H9 (cell line): ENCODE results near the gene ST7L. TPM values are rescaled to one million over a fixed set of nuclear protein-coding genes. Genes with fewer than 3 reads are reported as not detected.

Source experiments
- DNase-seq: peaks from one replicate; pipeline ENCODE4 v3.0.0-alpha.2; 2017
- H2AFZ ChIP-seq: one replicate; pipeline ENCODE4 v1.6.1; 2013; ENCODE audit warnings: mild to moderate bottlenecking, low read length, control low read depth, moderate library complexity
- H2AK5ac ChIP-seq: 2 replicates; pipeline ENCODE4 v1.6.1; 2013; ENCODE audit warnings: low read length, control low read depth, mixed read lengths; ENCODE audit not compliant: insufficient read length
- H2BK120ac ChIP-seq: one replicate; pipeline ENCODE4 v1.6.1; 2013; ENCODE audit warnings: low read depth, mild to moderate bottlenecking, low read length, control low read depth, inconsistent platforms; ENCODE audit not compliant: poor library complexity, severe bottlenecking
- H2BK12ac ChIP-seq: 2 replicates; pipeline ENCODE4 v1.6.1; 2013; ENCODE audit warnings: low read length, control low read depth, mixed read lengths, low read depth; ENCODE audit not compliant: insufficient read length
- H2BK15ac ChIP-seq: 2 replicates; pipeline ENCODE4 v1.6.1; 2013; ENCODE audit warnings: low read depth, low read length, control low read depth
- H2BK20ac ChIP-seq: one replicate; pipeline ENCODE4 v1.6.1; 2013; ENCODE audit warnings: low read depth, mild to moderate bottlenecking, low read length, control low read depth, inconsistent platforms; ENCODE audit not compliant: poor library complexity, severe bottlenecking
- H2BK5ac ChIP-seq: 2 replicates; pipeline ENCODE4 v1.6.1; 2013; ENCODE audit warnings: low read length, control low read depth, mixed read lengths; ENCODE audit not compliant: insufficient read length
- H3K14ac ChIP-seq: 2 replicates; pipeline ENCODE4 v1.6.1; 2013; ENCODE audit warnings: low read length, control low read depth; ENCODE audit not compliant: insufficient read depth
- H3K18ac ChIP-seq: 2 replicates; pipeline ENCODE4 v1.6.1; 2013; ENCODE audit warnings: low read depth, mild to moderate bottlenecking, mixed read lengths, low read length, control low read depth; ENCODE audit not compliant: insufficient read length
- H3K23ac ChIP-seq: 2 replicates; pipeline ENCODE4 v1.6.1; 2013; ENCODE audit warnings: low read length, control low read depth, mixed read lengths, low read depth; ENCODE audit not compliant: insufficient read length
- H3K23me2 ChIP-seq: 2 replicates; pipeline ENCODE4 v1.6.1; 2013; ENCODE audit warnings: low read depth, mild to moderate bottlenecking, mixed read lengths, low read length, control low read depth; ENCODE audit not compliant: insufficient read length, poor library complexity, severe bottlenecking
- H3K27ac ChIP-seq: 2 replicates; pipeline ENCODE4 v1.5.1; 2013; ENCODE audit warnings: low read length, control low read depth, mixed read lengths, low read depth; ENCODE audit not compliant: insufficient read length
- H3K27me3 ChIP-seq: 2 replicates; pipeline ENCODE4 v1.6.1; 2013; ENCODE audit warnings: low read length, control low read depth, inconsistent platforms; ENCODE audit not compliant: insufficient read depth
- H3K4ac ChIP-seq: 2 replicates; pipeline ENCODE4 v1.6.1; 2013; ENCODE audit warnings: low read depth, mild to moderate bottlenecking, control low read depth, inconsistent platforms, low read length, moderate library complexity
- H3K4me1 ChIP-seq: 2 replicates; pipeline ENCODE4 v1.6.1; 2013; ENCODE audit warnings: low read length, control low read depth, inconsistent platforms; ENCODE audit not compliant: insufficient read depth
- H3K4me2 ChIP-seq: 2 replicates; pipeline ENCODE4 v1.6.1; 2013; ENCODE audit warnings: low read length, control low read depth, mixed read lengths; ENCODE audit not compliant: insufficient read length, insufficient read depth
- H3K56ac ChIP-seq: 2 replicates; pipeline ENCODE4 v1.6.1; 2013; ENCODE audit warnings: low read depth, mild to moderate bottlenecking, mixed read lengths, low read length, control low read depth; ENCODE audit not compliant: insufficient read length
- H3K79me1 ChIP-seq: 2 replicates; pipeline ENCODE4 v1.6.1; 2013; ENCODE audit warnings: low read depth, mild to moderate bottlenecking, moderate library complexity, low read length, control low read depth, inconsistent platforms; ENCODE audit not compliant: insufficient read depth, poor library complexity, severe bottlenecking
- H3K79me2 ChIP-seq: 2 replicates; pipeline ENCODE4 v1.6.1; 2013; ENCODE audit warnings: low read length, control low read depth, inconsistent platforms; ENCODE audit not compliant: insufficient read depth
- H3K9ac ChIP-seq: 2 replicates; pipeline ENCODE4 v1.6.1; 2013; ENCODE audit warnings: low read length, control low read depth, mixed read lengths; ENCODE audit not compliant: insufficient read length; ENCODE audit errors: extremely low read depth
- H3K9me3 ChIP-seq: one replicate; pipeline ENCODE4 v1.6.1; 2013; ENCODE audit warnings: low read depth, low read length, inconsistent platforms; ENCODE audit not compliant: control insufficient read depth
- H3T11ph ChIP-seq: one replicate; pipeline ENCODE4 v1.6.1; 2013; ENCODE audit warnings: mild to moderate bottlenecking, low read length, control low read depth, inconsistent platforms
- H4K20me1 ChIP-seq: one replicate; pipeline ENCODE4 v1.6.1; 2013; ENCODE audit not compliant: control insufficient read depth, insufficient read length, insufficient read depth
- H4K5ac ChIP-seq: 2 replicates; pipeline ENCODE4 v1.6.1; 2013; ENCODE audit warnings: low read depth, mild to moderate bottlenecking, mixed read lengths, low read length, control low read depth; ENCODE audit not compliant: insufficient read length
- H4K8ac ChIP-seq: replicated peaks from 2 replicates; pipeline ENCODE4 v1.6.1; 2013; ENCODE audit warnings: low read length, control low read depth, mixed read lengths, low read depth; ENCODE audit not compliant: insufficient read length
- H4K91ac ChIP-seq: 2 replicates; pipeline ENCODE4 v1.6.1; 2013; ENCODE audit warnings: low read depth, mild to moderate bottlenecking, moderate library complexity, mixed read lengths, low read length, control low read depth; ENCODE audit not compliant: insufficient read length
- H3K27ac Mint-ChIP-seq, 3 experiments: 2 replicates in 2 of 3; 3 replicates in 1 of 3; pipeline ENCODE4 v1.8.0; 2020 to 2021; ENCODE audit warnings: mixed read lengths in 3 of 3, mild to moderate bottlenecking in 1 of 3, moderate library complexity in 1 of 3
- H3K27me3 Mint-ChIP-seq: 2 replicates; pipeline ENCODE4 v1.8.0; 2021; ENCODE audit warnings: low read depth, mild to moderate bottlenecking, moderate library complexity, mixed read lengths
- H3K36me3 Mint-ChIP-seq, 3 experiments: 2 replicates in 2 of 3; 3 replicates in 1 of 3; pipeline ENCODE4 v1.8.0; 2020 to 2021; ENCODE audit warnings: low read depth in 3 of 3, mixed read lengths in 3 of 3; ENCODE audit not compliant: insufficient read depth in 1 of 3
- H3K4me1 Mint-ChIP-seq, 2 experiments: 2 replicates each; pipeline ENCODE4 v1.8.0; 2020; ENCODE audit warnings: mixed read lengths in 2 of 2
- H3K4me3 Mint-ChIP-seq, 2 experiments: 2 replicates in 1 of 2; 3 replicates in 1 of 2; pipeline ENCODE4 v1.8.0; 2020 to 2021; ENCODE audit warnings: mild to moderate bottlenecking in 2 of 2, mixed read lengths in 2 of 2, moderate library complexity in 1 of 2
- H3K9me3 Mint-ChIP-seq, 2 experiments: 2 replicates in 1 of 2; 3 replicates in 1 of 2; pipeline ENCODE4 v1.8.0; 2020; ENCODE audit warnings: mild to moderate bottlenecking in 2 of 2, mixed read lengths in 2 of 2, moderate library complexity in 1 of 2
- WGBS: extraction: QIAGEN DNeasy Blood & Tissue Kit; methylation state at CpG from one replicate; pipeline ENCODE4 v1.1.7; 2013; ENCODE audit warnings: missing lambda C conversion rate, low lambda C conversion rate, mixed read lengths; ENCODE audit not compliant: insufficient read length; ENCODE audit errors: extremely low coverage; 5-methylcytosine and 5-hydroxymethylcytosine counted together
- total RNA-seq: library from RNA; stranded (reverse); gene quantifications from 2 replicates; pipeline ENCODE4 v1.2.1, GENCODE V29; 2021
- TF ChIP-seq, protein P1 (sequence below): fragments of 200-600 bp; sonication (generic); conservative IDR thresholded peaks from 3 replicates; pipeline ENCODE4 v1.8.0; 2021; ENCODE audit warnings: antibody characterized with exemption, mild to moderate bottlenecking

Gene ST7L
- total RNA-seq, 1 experiment from 2014 or later: 16.0 TPM

DNA sequence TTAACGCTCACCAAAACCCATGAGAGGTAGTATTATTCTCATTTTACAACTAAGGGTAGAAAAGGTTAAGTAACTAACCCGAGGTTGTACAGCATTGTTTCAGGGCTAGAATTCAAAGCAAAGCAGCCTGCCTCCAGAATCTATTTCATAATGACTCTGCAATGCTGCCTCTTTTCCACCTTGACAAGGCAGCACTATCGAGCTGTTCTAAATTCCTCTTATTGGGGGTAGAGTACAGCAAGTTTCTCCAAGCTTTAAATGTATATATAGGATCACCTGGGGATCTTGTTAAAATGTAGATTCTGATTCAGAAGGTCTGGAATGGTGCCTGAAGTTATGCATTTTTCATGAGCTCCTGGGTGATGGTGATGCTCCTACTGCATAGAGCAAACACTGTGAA lies 80.1 kb downstream of the ST7L start:
- no peaks in the 10 kb centered on the region for H3K79me1 ChIP-seq
- DNase-seq: no peak
- H3K79me2 ChIP-seq: no peaks in the 10 kb centered on the region
- Mint-ChIP-seq H3K27me3 (no peaks in the 10 kb centered on the region), H3K9me3 (no peaks in the 10 kb centered on the region), H3K27ac (no peak overlapping the region), H3K4me3 (no peak overlapping the region), H3K4me1 (no peaks in the 10 kb centered on the region), H3K36me3 (peaks cover 0 to 5% (median 4%) of the 10 kb centered on the region in 3 experiments; a peak in 1 of 7 replicates)
- H4K20me1 ChIP-seq: no peaks in the 10 kb centered on the region
- no peak overlapping the region for H3K18ac ChIP-seq
- no peak overlapping the region for H2BK120ac ChIP-seq
- H2BK5ac ChIP-seq: no peak overlapping the region
- TF ChIP-seq, protein P1, sequence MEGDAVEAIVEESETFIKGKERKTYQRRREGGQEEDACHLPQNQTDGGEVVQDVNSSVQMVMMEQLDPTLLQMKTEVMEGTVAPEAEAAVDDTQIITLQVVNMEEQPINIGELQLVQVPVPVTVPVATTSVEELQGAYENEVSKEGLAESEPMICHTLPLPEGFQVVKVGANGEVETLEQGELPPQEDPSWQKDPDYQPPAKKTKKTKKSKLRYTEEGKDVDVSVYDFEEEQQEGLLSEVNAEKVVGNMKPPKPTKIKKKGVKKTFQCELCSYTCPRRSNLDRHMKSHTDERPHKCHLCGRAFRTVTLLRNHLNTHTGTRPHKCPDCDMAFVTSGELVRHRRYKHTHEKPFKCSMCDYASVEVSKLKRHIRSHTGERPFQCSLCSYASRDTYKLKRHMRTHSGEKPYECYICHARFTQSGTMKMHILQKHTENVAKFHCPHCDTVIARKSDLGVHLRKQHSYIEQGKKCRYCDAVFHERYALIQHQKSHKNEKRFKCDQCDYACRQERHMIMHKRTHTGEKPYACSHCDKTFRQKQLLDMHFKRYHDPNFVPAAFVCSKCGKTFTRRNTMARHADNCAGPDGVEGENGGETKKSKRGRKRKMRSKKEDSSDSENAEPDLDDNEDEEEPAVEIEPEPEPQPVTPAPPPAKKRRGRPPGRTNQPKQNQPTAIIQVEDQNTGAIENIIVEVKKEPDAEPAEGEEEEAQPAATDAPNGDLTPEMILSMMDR: no peak
- no peak overlapping the region for H3K9ac ChIP-seq
- WGBS: no CpG with 5 or more reads among the region's 3 CpGs
- no peak overlapping the region for H3K23ac ChIP-seq
- H4K91ac ChIP-seq: no peak overlapping the region
- H4K8ac ChIP-seq: no peak overlapping the region
- H3K27me3 ChIP-seq: no peaks in the 10 kb centered on the region
- H3K4me1 ChIP-seq: no peaks in the 10 kb centered on the region
- no peak overlapping the region for H2AK5ac ChIP-seq
- H2BK12ac ChIP-seq: no peak overlapping the region
- no peak overlapping the region for H3K4me2 ChIP-seq
- no peak overlapping the region for H3T11ph ChIP-seq
- H3K14ac ChIP-seq: no peak overlapping the region
- no peaks in the 10 kb centered on the region for H3K23me2 ChIP-seq
- H3K27ac ChIP-seq: no peak overlapping the region
- no peaks in the 10 kb centered on the region for H3K9me3 ChIP-seq
- no peak overlapping the region for H2AFZ ChIP-seq
- no peak overlapping the region for H2BK20ac ChIP-seq
- no peak overlapping the region for H4K5ac ChIP-seq
- no peak overlapping the region for H3K56ac ChIP-seq
- H3K4ac ChIP-seq: no peak overlapping the region
- H2BK15ac ChIP-seq: no peak overlapping the region
